A549 (cell line): ENCODE results near the gene PRCP.

Experiments used
- CEBPB ChIP-seq, 2 experiments: fragments of >200 bp in 1 of 2; sonication (Bioruptor Twin) in 1 of 2; formaldehyde crosslinking in 1 of 2; IDR thresholded peaks; 2 replicates each; pipeline ENCODE4 v1.6.1; 2012 to 2016
- CHD2 ChIP-seq: fragments of 150-350 bp; IDR thresholded peaks from 2 replicates; pipeline ENCODE4 v1.6.1; 2014; ENCODE audit warnings: low read length; ENCODE audit not compliant: partially characterized antibody
- CTCF ChIP-seq: fragments of >200 bp; sonication (Bioruptor Twin); formaldehyde crosslinking; IDR thresholded peaks from 3 replicates; pipeline ENCODE4 v1.5.1; 2016
- ELK1 ChIP-seq: fragments of 150-350 bp; IDR thresholded peaks from 2 replicates; pipeline ENCODE4 v1.6.1; 2014; ENCODE audit warnings: low read depth, mild to moderate bottlenecking, low read length
- HDAC2 ChIP-seq: fragments of 200-600 bp; sonication (generic); IDR thresholded peaks from 2 replicates; pipeline ENCODE4 v1.6.1; 2016
- KDM1A ChIP-seq: fragments of 200-600 bp; sonication (generic); IDR thresholded peaks from 2 replicates; pipeline ENCODE4 v1.6.1; 2016; ENCODE audit warnings: low read depth, mild to moderate bottlenecking
- MAFK ChIP-seq: fragments of 450-650 bp; IDR thresholded peaks from 2 replicates; pipeline ENCODE4 v1.6.1; 2014; ENCODE audit not compliant: partially characterized antibody
- NPAS2 ChIP-seq: fragments of 250-450 bp; sonication (Bioruptor Pico); IDR thresholded peaks from 2 replicates; pipeline ENCODE4 v1.8.0; 2022; ENCODE audit warnings: mild to moderate bottlenecking, moderate library complexity, borderline replicate concordance
- POLR2A ChIP-seq: IDR thresholded peaks from 2 replicates; pipeline ENCODE4 v1.6.1; 2012; ENCODE audit warnings: mild to moderate bottlenecking, low read length
- RAD21 ChIP-seq, 2 experiments: fragments of >200 bp in 1 of 2; sonication (Bioruptor Twin) in 1 of 2; formaldehyde crosslinking in 1 of 2; IDR thresholded peaks in 1 of 2; conservative IDR thresholded peaks in 1 of 2; 2 replicates in 1 of 2; 3 replicates in 1 of 2; pipeline ENCODE4 v1.6.1; 2012 to 2018; ENCODE audit warnings: inconsistent platforms in 1 of 2
- REST ChIP-seq: fragments of 200-600 bp; sonication (generic); IDR thresholded peaks from 2 replicates; pipeline ENCODE4 v1.6.1; 2016; ENCODE audit warnings: antibody characterized with exemption, mild to moderate bottlenecking, moderate library complexity
- RFX5 ChIP-seq: fragments of 450-650 bp; IDR thresholded peaks from 2 replicates; pipeline ENCODE4 v1.7.1; 2014; ENCODE audit warnings: antibody characterized with exemption, mild to moderate bottlenecking, moderate library complexity
- SMC3 ChIP-seq: fragments of >200 bp; sonication (Bioruptor Twin); formaldehyde crosslinking; IDR thresholded peaks from 3 replicates; pipeline ENCODE4 v1.6.1; 2018; ENCODE audit warnings: inconsistent platforms
- ZC3H11A ChIP-seq: fragments of 450-650 bp; IDR thresholded peaks from 2 replicates; pipeline ENCODE4 v1.6.1; 2014; ENCODE audit warnings: antibody characterized with exemption, mild to moderate bottlenecking

- no peak for TF ChIP-seq MAFK
- TF ChIP-seq POLR2A = no peak
- no peak for TF ChIP-seq CTCF
- TF ChIP-seq RFX5 = no peak
- TF ChIP-seq HDAC2 = no peak
- no peak for TF ChIP-seq CEBPB (IDR thresholded peaks at IDR 0.05)
- no peak for TF ChIP-seq KDM1A
- no peak for TF ChIP-seq RAD21 (conservative IDR thresholded peaks at IDR 0.05 in 1 of 2, IDR thresholded peaks at IDR 0.05 in 1 of 2)
- TF ChIP-seq REST = no peak
- TF ChIP-seq SMC3 = no peak
- no peak for TF ChIP-seq CHD2
- no peak for TF ChIP-seq ZC3H11A
- no peak for TF ChIP-seq NPAS2 (CRISPR knock-in tag)
- TF ChIP-seq ELK1 = no peak
These were observed 108.5 kb downstream of the PRCP start for GRCh38 chr11:82791779-82792178.
